DMS 273 (cell line): ENCODE results near the gene UBR3.

Experiments
- DNase-seq: peaks from one replicate; lab custom pipeline; 2025; ENCODE audit not compliant: unreplicated experiment; lab: John Stamatoyannopoulos, UW

Gene UBR3

DNA sequence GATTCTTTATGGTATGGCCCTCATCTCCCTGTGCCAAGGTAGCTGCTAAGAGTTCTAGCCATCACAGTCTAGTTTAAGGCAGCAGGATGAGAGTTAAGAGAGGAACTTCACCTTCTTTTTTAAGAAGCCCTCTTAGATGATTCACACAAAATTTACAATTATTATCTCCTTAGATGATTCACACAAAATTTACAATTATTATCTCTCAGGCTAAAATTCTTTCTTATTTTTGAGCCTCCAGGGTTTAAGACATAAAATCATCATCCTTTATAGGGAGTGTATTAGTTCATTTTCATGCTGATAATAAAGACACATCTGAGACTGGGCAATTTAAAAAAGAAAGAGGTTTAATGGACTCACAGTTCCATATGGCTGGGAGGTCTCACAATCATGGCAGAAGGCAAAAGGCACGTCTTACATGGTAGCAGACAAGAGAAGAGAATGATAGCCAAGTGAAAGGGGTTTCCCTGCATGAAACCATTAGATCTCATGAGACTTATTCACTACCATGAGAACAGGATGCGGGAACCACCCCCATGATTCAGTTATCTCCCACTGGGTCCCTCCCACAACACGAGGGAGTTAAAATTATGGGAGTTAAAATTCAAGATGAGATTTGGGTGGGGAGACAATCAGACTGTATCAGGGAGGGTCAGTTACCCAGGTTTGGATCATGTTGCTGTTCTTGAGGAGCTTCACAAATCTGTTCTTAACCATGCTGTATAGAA, 217.7 kb downstream of the UBR3 start:
- no peak for DNase-seq

DNA sequence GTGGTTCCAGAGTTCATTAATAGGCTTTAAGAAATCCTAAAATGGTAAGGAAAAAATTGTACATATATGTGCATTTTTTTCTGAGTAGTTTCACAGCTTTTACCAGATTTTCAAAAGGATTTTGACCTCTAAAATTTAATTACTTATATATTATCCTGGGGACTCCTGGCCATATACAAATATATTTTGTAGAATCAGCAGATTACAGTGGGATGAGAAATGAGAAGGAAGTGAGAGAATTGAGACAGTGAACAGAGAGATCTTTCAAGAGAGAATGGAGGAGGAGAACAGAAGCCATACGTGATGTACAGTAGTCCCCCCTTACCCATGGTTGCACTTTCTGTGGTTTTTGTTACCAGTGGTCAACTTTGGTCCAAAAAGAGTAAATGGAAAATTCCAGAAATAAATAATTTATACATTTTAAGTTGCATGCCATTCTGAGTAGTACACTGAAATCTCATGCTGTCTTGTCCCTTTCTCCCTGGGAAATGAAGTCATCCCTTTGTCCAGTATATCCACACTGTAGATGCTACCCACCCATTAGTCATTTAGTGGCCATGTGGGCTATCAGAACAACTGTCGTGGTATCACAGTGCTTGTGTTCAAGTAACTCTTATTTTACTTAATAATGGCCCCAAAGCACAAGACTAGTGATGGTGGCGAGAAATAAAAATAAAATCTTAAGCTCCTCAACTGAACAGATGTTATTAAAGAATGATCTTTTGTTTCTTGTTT, 220.2 kb downstream of the UBR3 start:
- no peak for DNase-seq

GRCh38 chr2:170052151-170052550, 224.9 kb downstream of the UBR3 start:
- DNase-seq: no peak

DNA sequence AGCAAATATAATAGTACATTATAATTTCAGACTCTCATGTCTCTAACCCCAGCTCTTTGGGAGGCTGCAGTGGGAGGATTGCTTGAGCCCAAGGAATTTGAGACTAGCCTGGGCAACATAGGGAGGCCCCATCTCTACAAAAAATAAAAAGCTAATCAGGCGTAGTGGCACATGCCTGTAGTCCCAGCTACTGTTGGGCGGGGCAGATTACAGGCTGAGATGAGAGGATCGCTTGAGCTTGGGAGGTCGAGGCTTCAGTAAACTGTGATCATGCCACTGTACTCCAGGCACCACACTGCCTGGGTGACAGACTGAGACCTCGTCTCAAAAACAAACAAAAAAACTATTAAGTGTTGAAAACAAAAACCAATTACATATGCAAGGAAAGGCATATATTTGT, 227.7 kb downstream of the UBR3 start:
- DNase-seq: no peak

DNA sequence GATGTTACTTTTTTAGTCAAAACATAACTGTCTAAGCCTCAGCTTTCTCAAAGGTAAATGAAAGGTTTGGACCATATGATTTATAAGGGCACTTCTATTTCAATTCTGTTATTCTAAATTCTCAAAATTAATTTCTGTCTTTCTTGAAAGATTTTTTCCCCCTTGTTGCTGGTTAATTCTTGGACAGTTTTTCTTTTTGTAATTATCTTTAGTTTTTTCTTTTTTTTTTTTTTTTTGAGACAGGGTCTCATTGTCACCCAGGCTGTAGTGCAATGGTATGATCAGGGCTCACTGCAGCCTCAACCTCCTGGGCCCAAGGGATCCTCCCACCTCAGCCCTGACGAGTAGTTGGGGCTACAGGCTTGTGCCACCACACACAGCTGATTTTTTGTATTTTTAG, 229.6 kb downstream of the UBR3 start:
- no peak for DNase-seq

DNA sequence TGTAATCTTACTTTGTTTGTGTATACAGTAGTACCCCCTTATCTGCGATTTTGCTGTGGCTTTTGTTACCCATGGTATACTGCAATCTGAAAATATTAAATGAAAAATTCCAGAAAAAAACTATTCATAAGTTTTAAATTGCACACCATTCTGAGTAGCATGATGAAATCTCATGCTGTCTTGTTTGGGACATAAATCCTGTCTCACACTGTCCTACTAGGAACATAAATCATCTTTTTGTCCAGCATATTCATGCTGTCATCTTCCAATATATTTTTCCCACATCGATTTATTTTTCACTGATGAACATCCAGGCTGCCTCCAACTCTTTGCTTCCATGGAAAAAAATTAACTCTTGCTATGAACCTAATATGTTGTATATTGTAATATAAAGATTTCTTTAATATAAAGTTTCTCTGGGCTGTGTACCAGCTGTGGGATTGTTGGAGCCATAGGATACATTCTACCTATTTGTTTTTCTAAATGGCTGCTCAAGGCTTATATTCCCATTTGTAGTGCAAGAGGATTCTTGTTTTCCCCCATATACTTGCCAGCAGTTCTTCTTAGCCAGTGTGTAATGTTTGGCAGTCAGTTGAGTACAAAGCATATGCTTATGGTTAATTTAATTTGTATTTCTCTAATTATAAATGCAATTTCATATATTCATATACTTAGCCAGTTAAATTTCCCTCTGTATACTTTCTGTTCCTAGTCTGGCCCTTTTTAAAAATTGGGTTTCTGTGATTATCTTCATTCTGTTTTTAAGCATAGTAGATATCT, 236.4 kb downstream of the UBR3 start:
- no peak for DNase-seq

- DNase-seq: no peak
Observed at GRCh38 chr2:170070778-170071177, 243.5 kb downstream of the UBR3 start.

DNA sequence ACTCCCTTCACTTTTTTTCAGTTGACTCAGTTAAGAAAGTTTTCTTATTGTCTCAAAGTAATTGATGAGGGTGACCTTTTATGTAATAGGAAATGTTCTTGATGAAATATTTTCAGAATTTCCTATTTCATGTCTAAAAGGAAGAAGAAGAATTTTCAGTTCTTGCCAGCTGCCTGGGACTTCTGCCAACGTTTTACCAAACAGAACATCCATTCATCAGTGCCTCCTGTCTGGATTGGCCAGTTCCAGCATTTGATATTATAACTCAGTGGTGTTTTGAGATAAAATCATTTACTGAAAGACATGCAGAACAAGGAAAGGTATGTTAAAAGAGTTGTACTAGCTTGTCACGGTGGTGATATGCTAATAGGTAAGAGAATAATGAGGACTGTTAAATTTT, 246.0 kb downstream of the UBR3 start:
- peak; percentile 31 for DNase-seq

DNA sequence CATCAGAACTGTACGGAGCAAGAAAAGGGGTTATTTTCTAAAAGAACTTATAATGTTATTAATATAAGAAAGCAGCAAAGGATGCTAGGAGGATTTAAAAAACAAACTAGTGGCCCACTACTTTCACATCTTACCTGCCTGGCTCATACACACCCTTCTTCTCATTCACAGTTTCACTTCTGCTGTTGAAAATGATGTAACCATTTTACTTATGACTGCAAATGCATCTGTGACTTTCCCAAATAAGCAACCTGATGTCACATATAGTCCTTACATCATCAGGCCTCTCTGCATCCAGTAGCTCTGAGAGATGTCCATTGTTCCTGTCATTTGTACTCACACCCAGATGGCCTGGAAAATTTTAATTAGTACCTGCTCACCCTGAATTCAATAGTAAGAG, 248.9 kb downstream of the UBR3 start:
- DNase-seq: no peak

DNA sequence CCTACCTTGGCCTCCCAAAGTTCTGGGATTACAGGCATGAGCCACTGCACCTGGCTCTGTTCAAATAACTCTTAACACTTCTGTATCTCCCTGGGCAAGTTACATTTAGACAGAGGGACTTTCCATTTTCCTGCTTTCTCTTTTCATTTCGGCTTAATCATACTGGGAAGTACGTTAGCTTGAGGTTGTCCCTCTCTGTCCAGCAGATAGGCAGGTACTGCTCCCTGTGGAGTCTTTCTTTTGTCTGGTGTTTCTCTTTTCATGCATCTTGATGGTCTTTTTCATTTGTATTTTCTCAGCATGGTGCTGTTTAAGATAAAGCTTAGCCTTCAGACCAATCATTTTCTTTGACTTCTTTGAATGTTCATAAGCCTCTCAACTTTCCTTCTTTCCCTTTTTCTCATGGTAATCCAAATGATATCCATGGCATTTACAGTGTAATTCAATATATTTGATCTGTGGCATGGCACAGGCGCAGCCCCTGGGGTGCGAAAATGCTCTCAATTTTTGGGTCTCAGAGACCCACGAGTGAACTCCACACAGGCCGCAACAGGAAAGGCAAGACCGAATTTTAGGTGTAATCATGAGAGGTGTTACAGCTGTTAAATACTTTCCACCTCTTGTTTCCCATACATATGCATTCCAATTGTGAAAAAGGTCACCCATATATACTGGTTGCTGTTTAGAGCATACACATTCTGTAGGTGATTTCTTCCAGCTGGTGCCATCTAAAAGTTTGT, 250.7 kb downstream of the UBR3 start:
- no peak for DNase-seq

- DNase-seq: no peak
Observed at GRCh38 chr2:170084820-170085491, 257.7 kb downstream of the UBR3 start.

DNA sequence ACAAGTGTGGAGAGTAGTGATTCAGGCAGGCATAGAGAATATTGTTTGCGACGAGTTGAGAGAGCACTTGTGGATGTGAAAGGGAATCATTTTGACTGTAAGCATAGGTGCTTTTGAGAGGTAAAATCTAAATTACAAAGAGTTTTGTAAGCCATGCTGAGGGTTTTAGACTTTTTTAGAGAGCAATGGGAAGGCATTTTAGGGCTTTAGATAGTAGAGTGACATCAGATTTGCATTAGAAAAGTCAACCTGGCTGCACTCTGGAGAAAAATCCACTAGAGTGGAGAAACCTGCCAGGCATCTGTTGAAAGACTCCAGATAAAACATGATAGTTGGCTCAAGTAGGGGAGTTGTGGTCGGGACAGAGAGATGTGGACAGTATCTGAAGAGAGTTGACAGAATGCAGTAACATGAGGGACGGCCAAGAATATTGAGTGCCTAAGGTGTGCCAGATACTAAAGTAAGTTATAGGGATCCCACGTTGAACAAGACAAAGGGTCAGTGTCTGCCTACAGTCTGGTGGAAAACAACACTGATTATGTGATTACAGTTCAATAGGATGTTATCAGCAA, 258.9 kb downstream of the UBR3 start:
- DNase-seq: no peak

DNA sequence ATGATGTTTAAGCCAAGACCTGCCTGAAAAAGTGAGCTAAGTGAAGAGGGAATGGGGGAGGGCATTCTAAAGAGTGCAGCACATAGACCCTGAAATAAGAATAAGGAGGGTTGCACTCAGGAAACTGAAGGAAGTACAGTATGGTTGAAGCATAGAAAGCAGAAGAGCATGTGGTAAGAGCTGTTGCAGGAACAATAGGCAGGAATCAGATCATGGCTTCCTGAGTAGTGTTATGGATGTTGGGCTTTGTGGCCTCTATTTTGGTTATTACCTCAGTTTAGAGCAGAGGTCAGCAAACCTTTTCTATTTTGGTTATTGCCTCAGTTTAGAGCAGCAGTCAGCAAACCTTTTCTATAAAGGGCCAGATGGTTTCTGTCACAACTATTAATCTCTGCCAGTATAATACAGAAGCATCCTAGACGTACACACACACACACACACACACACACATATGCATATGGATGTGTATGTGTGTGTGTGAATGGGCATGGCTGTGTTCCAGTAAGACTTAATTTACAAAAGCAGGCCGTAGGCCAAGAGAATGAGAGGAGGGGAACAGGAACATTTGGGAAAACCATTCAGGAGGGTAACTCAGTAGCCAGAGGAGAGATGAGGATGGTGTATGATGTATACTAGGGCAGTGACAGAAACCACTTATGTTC, 259.6 kb downstream of the UBR3 start:
- DNase-seq: peak; percentile 17

DNA sequence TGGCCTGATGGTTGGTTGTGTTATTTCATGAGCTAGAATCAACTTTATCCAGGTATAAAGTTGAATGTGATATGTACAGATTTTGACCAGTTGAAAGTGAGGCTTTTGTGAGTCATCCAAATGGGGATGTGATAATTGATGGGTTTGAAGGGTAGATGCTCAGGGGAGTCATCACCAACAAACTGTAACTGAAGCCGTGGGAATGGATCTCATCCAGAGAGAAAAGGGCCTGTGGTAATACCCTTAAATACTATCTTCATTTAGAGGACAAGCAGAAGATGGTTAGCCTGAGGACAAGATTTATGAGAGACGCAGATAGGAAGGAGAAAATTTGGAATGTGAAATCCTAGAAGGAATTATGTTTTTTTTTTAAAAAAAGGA, 260.1 kb downstream of the UBR3 start:
- no peak for DNase-seq

DNA sequence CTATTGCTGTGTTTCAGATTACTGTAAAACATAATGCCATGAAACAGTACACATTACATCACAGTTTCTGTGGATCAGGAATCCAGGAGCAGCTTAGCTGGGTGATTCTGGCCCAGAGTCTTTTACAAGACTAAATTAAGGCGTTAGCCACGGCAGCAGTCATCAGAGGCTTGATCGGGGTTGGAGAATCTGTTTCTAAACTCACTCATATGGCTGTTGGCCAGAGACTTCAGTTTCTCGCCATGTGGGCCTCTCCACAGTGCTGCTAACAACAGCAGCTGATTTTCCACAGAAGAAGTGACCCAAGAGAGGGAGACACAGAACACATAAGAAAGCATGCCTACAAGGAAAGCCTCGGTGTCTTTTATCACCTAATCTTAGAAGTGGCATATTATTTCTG, 261.5 kb downstream of the UBR3 start:
- DNase-seq: peak; percentile 24

- no peak for DNase-seq
Observed at GRCh38 chr2:170090229-170090628, 263.0 kb downstream of the UBR3 start.

DNA sequence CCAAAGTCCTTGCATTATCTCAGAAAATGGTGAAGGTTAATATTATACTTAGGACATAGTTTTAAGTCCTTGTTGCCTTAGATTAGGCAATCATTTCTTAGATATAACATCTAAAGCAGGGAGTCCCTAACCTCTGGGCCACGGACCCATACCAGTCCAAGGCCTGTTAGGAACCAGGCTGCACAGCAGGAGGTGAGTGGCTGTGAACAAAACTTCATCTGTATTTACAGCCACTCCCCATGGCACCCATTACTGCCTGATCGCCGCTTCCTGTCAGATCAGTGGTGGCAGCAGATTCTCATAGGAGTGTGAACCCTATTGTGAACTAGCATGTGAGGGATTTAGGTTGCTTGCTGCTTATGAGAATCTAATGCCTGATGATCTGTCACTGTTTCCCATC, 264.2 kb downstream of the UBR3 start:
- no peak for DNase-seq

GRCh38 chr2:170092436-170093060, 265.3 kb downstream of the UBR3 start:
- DNase-seq: no peak

GRCh38 chr2:170095380-170095779, 268.1 kb downstream of the UBR3 start:
- DNase-seq: no peak
